ENCODE data around the gene RAB7B. TPM values are rescaled to one million over a fixed set of nuclear protein-coding genes. Genes with fewer than 3 reads are reported as not detected.

The RAB7B gene
- total and polyA plus RNA-seq, 9 of the 15 experiments (the other 6 are each of a cell fraction or from before 2014, with no cell fraction given): 0.03 to 0.29 (median 0.07) TPM; not detected in 4

DNA sequence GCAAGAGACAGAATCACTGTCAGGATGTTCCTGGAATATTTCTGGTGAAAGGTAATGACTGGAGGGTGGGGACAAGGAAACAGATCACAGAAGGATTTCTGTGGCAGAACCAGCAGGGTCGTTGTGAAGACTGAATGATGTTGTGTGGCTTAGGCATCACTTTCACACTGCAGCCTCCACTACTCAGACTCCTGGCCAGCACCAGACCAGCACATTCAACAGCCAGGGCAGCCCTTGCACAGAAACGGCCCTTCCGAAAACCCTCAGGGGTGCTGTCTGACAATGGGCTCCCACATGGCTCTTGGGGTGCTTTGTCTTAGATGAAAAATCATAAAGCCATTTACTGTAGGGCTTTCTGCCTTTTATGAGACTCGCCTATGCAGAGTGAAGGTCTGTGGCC is 3.8 kb upstream of the RAB7B start:
- BruUV-seq (replicated peaks): no TSS peak
- ATAC-seq: no peak
- FAIRE-seq: no peak

More for the DNA sequence above, 3.8 kb upstream of the RAB7B start:
- Histone ChIP-seq H2AFZ (ENCODE audit: low read depth, low read length) (no peak overlapping the region), H3K4me2 (ENCODE audit: insufficient read depth, low read length) (no peak overlapping the region), H3K27ac (ENCODE audit: extremely low read depth, low read depth, low read length) (no peak overlapping the region), H3K9me1 (ENCODE audit: control insufficient read depth, insufficient read depth, low read length) (no peaks in the 10 kb centered on the region), H3K4me1 (replicated peaks in 1 of 2; ENCODE audit: control insufficient read depth in 2 of 2, insufficient read depth in 2 of 2, low read length in 2 of 2) (peaks cover 10 to 16% of the 10 kb centered on the region in 2 experiments; a peak in 4 of 5 replicates), H3K9ac (ENCODE audit: insufficient read depth in 1 of 2, low read depth in 2 of 2, low read length in 2 of 2) (no peak overlapping the region), H4K20me1 (replicated peaks; ENCODE audit: control insufficient read depth, insufficient read depth, low read length) (no peaks in the 10 kb centered on the region; the same call in none of the 2 replicates), H3K79me2 (ENCODE audit: control insufficient read depth, insufficient read depth, low read length) (no peaks in the 10 kb centered on the region), H3K9me3 (replicated peaks; ENCODE audit: control insufficient read depth, insufficient read depth, low read depth, low read length) (no peaks in the 10 kb centered on the region), H3K27me3 (ENCODE audit: control insufficient read depth in 2 of 2, insufficient read depth in 2 of 2, low read length in 2 of 2) (peaks cover 20 to 50% of the 10 kb centered on the region in 2 experiments), H3K4me3 (no peak overlapping the region), H3K36me3 (ENCODE audit: control insufficient read depth, insufficient read depth, low read length) (no peaks in the 10 kb centered on the region)
- POLR2A ChIA-PET: interaction anchor here (0.7 to 1.0 kb wide), 2 partner anchors 36 to 358 kb away, joined by 3 read pairs; no protein-coding TSS in a partner anchor
- intact Hi-C loops (cut with micrococcal nuclease): no loop called here
- TF ChIP-seq SPI1 (IDR thresholded peaks at IDR 0.05; ENCODE audit: borderline replicate concordance, low read depth, low read length) (no peak), AFF4 (CRISPR knock-in tag; IDR thresholded peaks at IDR 0.05) (no peak), STAT5A (IDR thresholded peaks at IDR 0.05; ENCODE audit: borderline replicate concordance, low read length) (no peak), SMARCA5 (IDR thresholded peaks at IDR 0.05) (no peak), RBM14 (IDR thresholded peaks at IDR 0.05; ENCODE audit: borderline replicate concordance, insufficient read depth, low read depth, low read length) (no peak)
- in situ Hi-C loops (cut with MboI): no loop called here
- DNase-seq (ENCODE audit: extremely low read depth in 1 of 4, low spot score in 3 of 4): no peak
- 2% methylated on average over 4 of the region's 4 CpGs for WGBS (ENCODE audit: insufficient coverage, low coverage, missing lambda C conversion rate)
- CTCF ChIA-PET (ENCODE audit: low intra/inter-chr PET ratio): no interaction called here
